Large intestine (tissue), 3 donors: Measurements from ENCODE around the gene RPS6KC1. TPM values are rescaled to one million over a fixed set of nuclear protein-coding genes. Genes with fewer than 3 reads are reported as not detected.
"Not testable (repeated sequence)": the region's sequence is repeated elsewhere in the genome, so short reads cannot be mapped to it uniquely, and the experiment has no call there.

ENCODE experiments used
- DNase-seq, 2 donors: peaks; one replicate each; pipeline versions ENCODE4 v3.0.0 to v3.0.0-alpha.2; 2013
- H3K27ac ChIP-seq: one replicate; pipeline ENCODE4 v1.5.1; 2013; ENCODE audit warnings: low read length
- H3K27me3 ChIP-seq: 2 replicates; pipeline ENCODE4 v1.6.1; 2013; ENCODE audit warnings: low read length; ENCODE audit not compliant: control insufficient read depth, insufficient read depth
- H3K36me3 ChIP-seq: 2 replicates; pipeline ENCODE4 v1.6.1; 2013; ENCODE audit warnings: low read length; ENCODE audit not compliant: control insufficient read depth, insufficient read depth
- H3K4me1 ChIP-seq: one replicate; pipeline ENCODE4 v1.6.1; 2013; ENCODE audit warnings: low read length; ENCODE audit not compliant: control insufficient read depth, insufficient read depth
- H3K4me3 ChIP-seq: one replicate; pipeline ENCODE4 v1.5.1; 2013; ENCODE audit warnings: low read length
- H3K9me3 ChIP-seq: one replicate; pipeline ENCODE4 v1.6.1; 2013; ENCODE audit warnings: mild to moderate bottlenecking, low read depth, low read length, moderate library complexity; ENCODE audit not compliant: control insufficient read depth
- WGBS: methylation state at CpG from one replicate; pipeline ENCODE4 v1.1.5; 2013; ENCODE audit warnings: low lambda C conversion rate; ENCODE audit not compliant: insufficient coverage; 5-methylcytosine and 5-hydroxymethylcytosine counted together
- polyA plus RNA-seq: library from polyadenylated mRNA; unstranded; fragments of 120-200 nt; gene quantifications from one replicate; pipeline ENCODE4 v1.2.1, GENCODE V29; 2013

The RPS6KC1 gene
- polyA plus RNA-seq, 1 donor = 13.7 TPM

GRCh38 chr1:213150090-213150489, 99.0 kb downstream of the RPS6KC1 start:
- not testable (repeated sequence) for H3K27me3 ChIP-seq

GRCh38 chr1:213154056-213154685, 103.1 kb downstream of the RPS6KC1 start:
- no peak overlapping the region for H3K4me3 ChIP-seq
- peaks cover 11% of the 10 kb centered on the region for H3K36me3 ChIP-seq
- no CpG with 5 or more reads among the region's 3 CpGs for WGBS
- no peaks in the 10 kb centered on the region for H3K4me1 ChIP-seq
- peaks cover 14% of the 10 kb centered on the region for H3K9me3 ChIP-seq
- DNase-seq = no peak
- no peak overlapping the region for H3K27ac ChIP-seq
- H3K27me3 ChIP-seq = no peaks in the 10 kb centered on the region

More at GRCh38 chr1:213150090-213150489, 99.0 kb downstream of the RPS6KC1 start:
- WGBS = no CpG with 5 or more reads among the region's 2 CpGs
- DNase-seq, H3K36me3 ChIP-seq, H3K9me3 ChIP-seq, H3K27ac ChIP-seq, H3K4me1 ChIP-seq, H3K4me3 ChIP-seq: not testable (repeated sequence)

GRCh38 chr1:213159376-213159775, 108.3 kb downstream of the RPS6KC1 start:
- WGBS = 81% methylated on average over 3 of the region's 5 CpGs
- H3K36me3 ChIP-seq = peaks cover 5% of the 10 kb centered on the region
- H3K4me1 ChIP-seq = no peaks in the 10 kb centered on the region
- H3K4me3 ChIP-seq = no peak overlapping the region
- peaks cover 4% of the 10 kb centered on the region for H3K9me3 ChIP-seq
- no peak for DNase-seq
- H3K27ac ChIP-seq = no peak overlapping the region
- H3K27me3 ChIP-seq = no peaks in the 10 kb centered on the region

GRCh38 chr1:213160442-213160841, 109.4 kb downstream of the RPS6KC1 start:
- 100% methylated on average over 1 of the region's 2 CpGs for WGBS

GRCh38 chr1:213162338-213162737, 111.3 kb downstream of the RPS6KC1 start:
- Histone ChIP-seq H3K4me3 (no peak overlapping the region), H3K4me1 (no peaks in the 10 kb centered on the region)
- WGBS = no CpG with 5 or more reads among the region's 2 CpGs

More at GRCh38 chr1:213160442-213160841, 109.4 kb downstream of the RPS6KC1 start:
- not testable (repeated sequence) for H3K27ac ChIP-seq, H3K27me3 ChIP-seq, H3K4me1 ChIP-seq, H3K36me3 ChIP-seq, DNase-seq, H3K9me3 ChIP-seq, H3K4me3 ChIP-seq

GRCh38 chr1:213162862-213163261, 111.8 kb downstream of the RPS6KC1 start:
- 43% methylated on average over 1 of the region's 1 CpG for WGBS
- Histone ChIP-seq H3K27ac (no peak overlapping the region), H3K9me3 (no peaks in the 10 kb centered on the region), H3K4me1 (no peaks in the 10 kb centered on the region), H3K4me3 (no peak overlapping the region), H3K27me3 (no peaks in the 10 kb centered on the region), H3K36me3 (peaks cover 2% of the 10 kb centered on the region)
- DNase-seq = no peak

More at GRCh38 chr1:213162338-213162737, 111.3 kb downstream of the RPS6KC1 start:
- no peak for DNase-seq
- Histone ChIP-seq H3K27me3 (no peaks in the 10 kb centered on the region), H3K9me3 (no peaks in the 10 kb centered on the region), H3K27ac (no peak overlapping the region), H3K36me3 (peaks cover 2% of the 10 kb centered on the region)

- no peak for DNase-seq
- no peaks in the 10 kb centered on the region for H3K9me3 ChIP-seq
- H3K4me3 ChIP-seq = no peak overlapping the region
- H3K4me1 ChIP-seq = no peaks in the 10 kb centered on the region
- H3K36me3 ChIP-seq = no peaks in the 10 kb centered on the region
- WGBS = 86% methylated on average over 2 of the region's 3 CpGs
- no peaks in the 10 kb centered on the region for H3K27me3 ChIP-seq
- H3K27ac ChIP-seq = no peak overlapping the region
Measured at GRCh38 chr1:213163278-213163711, 112.3 kb downstream of the RPS6KC1 start.

- Histone ChIP-seq H3K4me3 (no peak overlapping the region), H3K27me3 (no peaks in the 10 kb centered on the region), H3K36me3 (no peaks in the 10 kb centered on the region), H3K4me1 (no peaks in the 10 kb centered on the region), H3K27ac (no peak overlapping the region), H3K9me3 (no peaks in the 10 kb centered on the region)
- no CpG with 5 or more reads among the region's 3 CpGs for WGBS
- no peak for DNase-seq
Measured at GRCh38 chr1:213164561-213164960, 113.5 kb downstream of the RPS6KC1 start.

- H3K36me3 ChIP-seq = no peaks in the 10 kb centered on the region
- no peak overlapping the region for H3K27ac ChIP-seq
- no peak overlapping the region for H3K4me3 ChIP-seq
- no peak for DNase-seq
- no peaks in the 10 kb centered on the region for H3K9me3 ChIP-seq
- WGBS = 88% methylated on average over 2 of the region's 3 CpGs
- no peaks in the 10 kb centered on the region for H3K27me3 ChIP-seq
- no peaks in the 10 kb centered on the region for H3K4me1 ChIP-seq
Measured at GRCh38 chr1:213166852-213167251, 115.8 kb downstream of the RPS6KC1 start.

GRCh38 chr1:213171711-213172110, 120.7 kb downstream of the RPS6KC1 start:
- no CpG with 5 or more reads among the region's 5 CpGs for WGBS
- H3K4me3 ChIP-seq = no peak overlapping the region
- DNase-seq = no peak
- no peaks in the 10 kb centered on the region for H3K27me3 ChIP-seq
- no peaks in the 10 kb centered on the region for H3K9me3 ChIP-seq
- H3K36me3 ChIP-seq = peaks cover 2% of the 10 kb centered on the region
- H3K4me1 ChIP-seq = no peaks in the 10 kb centered on the region
- no peak overlapping the region for H3K27ac ChIP-seq

- Histone ChIP-seq H3K27ac (no peak overlapping the region), H3K36me3 (peaks cover 2% of the 10 kb centered on the region), H3K4me3 (no peak overlapping the region), H3K4me1 (no peaks in the 10 kb centered on the region), H3K27me3 (no peaks in the 10 kb centered on the region), H3K9me3 (no peaks in the 10 kb centered on the region)
- DNase-seq = no peak
- 100% methylated on average over 2 of the region's 3 CpGs for WGBS
Measured at GRCh38 chr1:213176341-213176740, 125.3 kb downstream of the RPS6KC1 start.
